Right lobe of liver (tissue), 4 donors: ENCODE results near the gene PRR5L.

Experiments
- POLR2A ChIP-seq: fragments of 450-650 bp; IDR thresholded peaks from one replicate; pipeline ENCODE4 v1.6.1; 2017; ENCODE audit warnings: antibody characterized with exemption, mild to moderate bottlenecking
- TF ChIP-seq, protein P1 (sequence below), 4 donors: fragments of 200-600 bp in 3 of 4; fragments of 450-650 bp in 1 of 4; IDR thresholded peaks; one replicate each; pipeline versions ENCODE4 v1.5.1 to v1.8.0; 2016 to 2022; ENCODE audit warnings: antibody characterized with exemption in 4 of 4, mild to moderate bottlenecking in 2 of 4
- donor health status: DM: no; HTN: no; CAD: no.
- donor health status: DM: no; HTN: no; CAD: no.
- donor health status: DM: no; HTN: yes; CAD: no.

DNA sequence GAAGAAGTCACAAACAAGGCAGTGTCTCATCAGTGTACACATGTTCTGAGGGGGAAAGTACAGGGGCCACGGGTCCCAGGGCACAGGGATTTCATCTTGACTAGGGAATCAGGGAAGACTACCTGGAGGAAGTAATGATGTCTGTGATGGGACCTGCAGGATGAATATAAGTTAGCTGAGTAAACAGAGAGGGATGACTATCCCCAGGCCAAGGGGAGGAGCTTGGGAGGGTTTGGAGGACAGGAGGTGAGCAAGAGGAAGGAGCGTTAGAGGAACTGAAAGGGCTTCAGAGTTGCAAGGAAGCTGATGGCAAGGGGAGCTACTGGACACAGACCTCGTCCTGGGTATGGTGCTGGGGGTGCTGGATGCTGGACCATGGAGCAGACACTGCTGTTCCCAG is 157.6 kb downstream of the PRR5L start:
- no peak for TF ChIP-seq POLR2A
- TF ChIP-seq, protein P1, sequence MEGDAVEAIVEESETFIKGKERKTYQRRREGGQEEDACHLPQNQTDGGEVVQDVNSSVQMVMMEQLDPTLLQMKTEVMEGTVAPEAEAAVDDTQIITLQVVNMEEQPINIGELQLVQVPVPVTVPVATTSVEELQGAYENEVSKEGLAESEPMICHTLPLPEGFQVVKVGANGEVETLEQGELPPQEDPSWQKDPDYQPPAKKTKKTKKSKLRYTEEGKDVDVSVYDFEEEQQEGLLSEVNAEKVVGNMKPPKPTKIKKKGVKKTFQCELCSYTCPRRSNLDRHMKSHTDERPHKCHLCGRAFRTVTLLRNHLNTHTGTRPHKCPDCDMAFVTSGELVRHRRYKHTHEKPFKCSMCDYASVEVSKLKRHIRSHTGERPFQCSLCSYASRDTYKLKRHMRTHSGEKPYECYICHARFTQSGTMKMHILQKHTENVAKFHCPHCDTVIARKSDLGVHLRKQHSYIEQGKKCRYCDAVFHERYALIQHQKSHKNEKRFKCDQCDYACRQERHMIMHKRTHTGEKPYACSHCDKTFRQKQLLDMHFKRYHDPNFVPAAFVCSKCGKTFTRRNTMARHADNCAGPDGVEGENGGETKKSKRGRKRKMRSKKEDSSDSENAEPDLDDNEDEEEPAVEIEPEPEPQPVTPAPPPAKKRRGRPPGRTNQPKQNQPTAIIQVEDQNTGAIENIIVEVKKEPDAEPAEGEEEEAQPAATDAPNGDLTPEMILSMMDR (IDR thresholded peaks at IDR 0.05), result no peak
